ENCODE data around the gene SPOCK1. TPM values are rescaled to one million over a fixed set of nuclear protein-coding genes. Genes with fewer than 3 reads are reported as not detected.

Gene SPOCK1
- total RNA-seq, 1 donor from 2014 or later: 28.6 TPM

DNA sequence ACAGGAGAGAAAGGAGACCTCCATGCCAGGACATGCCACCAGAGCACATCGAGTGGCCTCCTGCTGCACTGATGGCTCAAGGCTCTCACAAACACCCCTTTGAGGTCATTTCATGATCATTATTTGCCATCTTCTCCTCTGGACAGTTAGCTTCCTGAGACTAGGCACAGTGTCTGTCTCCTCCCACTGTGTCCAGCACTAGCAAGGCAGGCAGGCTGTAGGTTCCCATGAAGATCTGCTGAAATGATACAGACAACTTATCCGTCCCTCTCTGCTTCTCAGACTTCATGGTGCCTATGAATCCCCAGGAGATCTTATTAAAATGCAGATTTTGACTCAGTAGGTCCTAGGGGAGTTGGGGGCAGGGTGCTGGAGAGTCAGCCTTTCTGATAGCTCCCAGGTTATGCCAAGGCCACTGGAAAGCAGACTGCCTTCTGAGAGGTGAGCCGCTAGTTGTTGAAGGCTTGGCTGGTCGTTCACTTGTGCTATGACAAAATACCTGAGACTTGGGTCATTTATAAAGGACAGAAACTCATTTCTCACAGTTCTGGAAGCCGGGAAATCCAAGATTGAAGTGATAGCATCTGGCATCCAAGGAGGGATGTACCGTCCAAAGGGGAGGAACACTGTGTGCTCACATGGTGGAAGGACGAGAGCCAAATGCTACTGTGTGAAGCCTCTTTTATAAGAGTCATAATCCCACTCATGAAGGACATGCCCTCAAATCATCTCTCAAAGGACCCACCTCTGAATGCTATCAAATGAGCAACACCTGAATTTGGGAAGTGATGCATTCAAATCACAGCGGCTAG lies 183.4 kb downstream of the SPOCK1 start:
- no peak overlapping the region for H3K4me3 ChIP-seq
- no peak for DNase-seq
- H3K4me1 ChIP-seq: peaks cover 18% of the 10 kb centered on the region
- intact Hi-C loops (cut with micrococcal nuclease): no loop called here
- peaks cover 38% of the 10 kb centered on the region for H3K27me3 ChIP-seq (ENCODE audit: low read depth)
- no peaks in the 10 kb centered on the region for H3K9me3 ChIP-seq (replicated peaks)
- no peaks in the 10 kb centered on the region for H3K36me3 ChIP-seq
- H3K27ac ChIP-seq (replicated peaks): no peak overlapping the region
- TF ChIP-seq, protein P1, sequence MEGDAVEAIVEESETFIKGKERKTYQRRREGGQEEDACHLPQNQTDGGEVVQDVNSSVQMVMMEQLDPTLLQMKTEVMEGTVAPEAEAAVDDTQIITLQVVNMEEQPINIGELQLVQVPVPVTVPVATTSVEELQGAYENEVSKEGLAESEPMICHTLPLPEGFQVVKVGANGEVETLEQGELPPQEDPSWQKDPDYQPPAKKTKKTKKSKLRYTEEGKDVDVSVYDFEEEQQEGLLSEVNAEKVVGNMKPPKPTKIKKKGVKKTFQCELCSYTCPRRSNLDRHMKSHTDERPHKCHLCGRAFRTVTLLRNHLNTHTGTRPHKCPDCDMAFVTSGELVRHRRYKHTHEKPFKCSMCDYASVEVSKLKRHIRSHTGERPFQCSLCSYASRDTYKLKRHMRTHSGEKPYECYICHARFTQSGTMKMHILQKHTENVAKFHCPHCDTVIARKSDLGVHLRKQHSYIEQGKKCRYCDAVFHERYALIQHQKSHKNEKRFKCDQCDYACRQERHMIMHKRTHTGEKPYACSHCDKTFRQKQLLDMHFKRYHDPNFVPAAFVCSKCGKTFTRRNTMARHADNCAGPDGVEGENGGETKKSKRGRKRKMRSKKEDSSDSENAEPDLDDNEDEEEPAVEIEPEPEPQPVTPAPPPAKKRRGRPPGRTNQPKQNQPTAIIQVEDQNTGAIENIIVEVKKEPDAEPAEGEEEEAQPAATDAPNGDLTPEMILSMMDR (IDR thresholded peaks at IDR 0.05; ENCODE audit: borderline replicate concordance): no peak

DNA sequence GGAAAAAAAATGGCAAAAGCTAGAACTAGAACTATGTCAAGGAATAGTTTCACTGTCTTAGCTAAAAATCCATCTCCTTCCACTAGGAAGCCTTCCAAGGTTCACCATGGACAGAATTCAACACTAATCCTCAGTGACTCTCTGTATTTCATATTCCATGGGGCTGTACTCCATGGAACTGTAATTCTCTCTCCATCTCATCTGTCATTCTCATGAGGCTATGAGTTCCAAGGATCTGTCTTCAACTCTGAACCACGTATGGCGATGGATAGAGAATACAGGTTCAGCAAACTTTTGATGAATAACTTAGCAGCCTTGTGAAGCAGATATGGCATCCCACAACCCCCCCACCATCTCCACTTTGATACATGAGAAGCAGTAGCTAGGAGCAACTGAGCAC lies 184.0 kb downstream of the SPOCK1 start:
- Histone ChIP-seq H3K27ac (replicated peaks) (no peak overlapping the region), H3K9me3 (replicated peaks) (no peaks in the 10 kb centered on the region), H3K4me3 (no peak overlapping the region), H3K36me3 (no peaks in the 10 kb centered on the region), H3K27me3 (ENCODE audit: low read depth) (peaks cover 35% of the 10 kb centered on the region), H3K4me1 (peaks cover 25% of the 10 kb centered on the region)
- DNase-seq: no peak
- TF ChIP-seq, protein P1 (IDR thresholded peaks at IDR 0.05; ENCODE audit: borderline replicate concordance): no peak
- intact Hi-C loops (cut with micrococcal nuclease): no loop called here

DNA sequence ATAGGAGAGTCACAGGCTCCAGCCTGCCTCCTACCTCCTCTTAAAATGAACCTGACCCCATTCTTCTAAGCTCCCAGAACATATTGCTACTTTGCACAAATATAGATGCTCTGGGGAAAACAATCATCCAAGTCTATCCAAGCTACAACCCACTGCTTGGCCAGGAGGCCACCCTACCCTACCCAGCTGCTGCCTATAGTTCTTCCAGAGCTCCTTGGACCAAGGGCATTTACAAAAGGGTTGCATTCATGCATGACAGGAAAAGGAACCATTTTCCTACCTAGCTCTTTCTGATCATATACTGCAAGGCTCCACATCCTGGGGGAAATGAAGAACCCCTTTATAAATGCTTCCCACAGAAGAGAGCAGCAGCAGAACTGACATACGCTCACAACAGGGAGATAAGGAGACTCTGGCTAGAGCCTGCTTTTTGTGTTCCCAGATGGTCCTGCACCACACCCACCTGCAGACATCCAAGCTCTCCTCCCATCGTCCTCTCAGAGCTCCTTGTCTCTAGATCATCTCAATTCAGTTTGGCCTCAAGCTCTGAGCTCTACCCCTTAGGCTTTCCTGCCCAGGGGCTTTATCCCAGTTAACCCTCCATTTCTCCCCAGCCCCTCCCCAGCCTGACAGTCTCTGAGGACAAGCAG lies 185.5 kb downstream of the SPOCK1 start:
- Histone ChIP-seq H3K27me3 (ENCODE audit: low read depth) (peaks cover 24% of the 10 kb centered on the region), H3K9me3 (replicated peaks) (no peaks in the 10 kb centered on the region), H3K27ac (replicated peaks) (no peak overlapping the region), H3K4me1 (peaks cover 28% of the 10 kb centered on the region), H3K4me3 (no peak overlapping the region), H3K36me3 (no peaks in the 10 kb centered on the region)
- no peak for DNase-seq
- TF ChIP-seq, protein P1 (IDR thresholded peaks at IDR 0.05; ENCODE audit: borderline replicate concordance): no peak
- intact Hi-C loops (cut with micrococcal nuclease): no loop called here

DNA sequence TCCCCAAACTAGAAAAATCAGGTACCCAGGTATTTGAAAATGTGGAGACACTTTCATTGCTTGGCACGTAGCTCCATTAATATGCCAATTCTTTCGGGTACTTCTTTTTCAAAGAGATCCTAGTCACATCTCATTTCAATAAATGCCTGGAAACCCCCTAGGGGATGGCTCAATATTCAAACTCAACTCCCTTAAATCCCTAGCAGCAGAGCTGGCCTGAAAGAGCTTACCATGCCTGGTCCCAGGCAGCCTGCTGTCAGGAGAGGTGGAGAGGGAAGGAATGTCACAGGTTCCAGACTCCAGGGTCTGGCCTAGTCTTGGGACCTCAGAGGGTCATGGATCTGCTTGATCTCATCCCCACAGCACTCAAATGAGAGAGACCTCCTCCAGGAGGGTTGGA lies 187.1 kb downstream of the SPOCK1 start:
- TF ChIP-seq, protein P1 (IDR thresholded peaks at IDR 0.05; ENCODE audit: borderline replicate concordance): no peak

DNA sequence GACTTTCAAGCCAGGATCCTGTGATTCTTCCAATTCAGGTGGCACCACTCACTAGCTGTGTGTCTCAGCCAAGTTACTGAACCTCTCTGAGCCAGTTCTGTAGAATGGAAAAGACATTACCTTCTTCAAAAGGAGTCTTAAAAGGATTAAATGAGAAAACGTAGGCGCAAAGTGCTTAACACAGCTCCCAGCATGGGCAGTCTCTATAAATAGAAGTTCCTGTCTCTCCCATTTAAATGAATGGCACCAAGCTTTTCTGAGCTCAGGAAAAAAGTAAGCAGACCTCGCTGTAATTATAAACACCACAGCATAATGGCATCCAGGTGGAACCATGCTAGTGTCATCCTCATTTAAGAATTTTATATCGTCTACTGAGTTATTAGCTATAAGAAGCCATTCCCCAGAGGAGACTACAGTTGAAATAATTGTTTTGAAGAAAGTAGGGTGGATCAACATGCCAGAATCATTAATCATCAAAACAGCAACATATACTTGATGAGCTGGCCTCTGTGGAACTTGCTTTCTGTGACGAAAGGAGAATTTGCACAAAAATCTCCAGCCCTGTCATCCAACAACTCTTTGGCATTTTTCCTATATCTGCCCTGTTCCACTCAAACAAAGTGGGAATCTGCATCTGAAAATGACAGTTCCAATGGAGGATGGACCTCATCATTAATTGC lies 188.9 kb downstream of the SPOCK1 start:
- Histone ChIP-seq H3K27ac (replicated peaks) (no peak overlapping the region), H3K36me3 (no peaks in the 10 kb centered on the region), H3K27me3 (ENCODE audit: low read depth) (peaks cover 3% of the 10 kb centered on the region), H3K4me1 (peaks cover 10% of the 10 kb centered on the region), H3K9me3 (replicated peaks) (no peaks in the 10 kb centered on the region), H3K4me3 (no peak overlapping the region)
- no peak for DNase-seq
- intact Hi-C loops (cut with micrococcal nuclease): no loop called here
- TF ChIP-seq, protein P1 (IDR thresholded peaks at IDR 0.05; ENCODE audit: borderline replicate concordance): no peak

More for the DNA sequence above, 187.1 kb downstream of the SPOCK1 start:
- DNase-seq: no peak
- H3K4me3 ChIP-seq: no peak overlapping the region
- no peaks in the 10 kb centered on the region for H3K9me3 ChIP-seq (replicated peaks)
- intact Hi-C loops (cut with micrococcal nuclease): no loop called here
- peaks cover 27% of the 10 kb centered on the region for H3K4me1 ChIP-seq
- peaks cover 10% of the 10 kb centered on the region for H3K27me3 ChIP-seq (ENCODE audit: low read depth)
- H3K27ac ChIP-seq (replicated peaks): no peak overlapping the region
- H3K36me3 ChIP-seq: no peaks in the 10 kb centered on the region

Data from left ventricle myocardium inferior (tissue), 1 donor.